SW 1271 (cell line): ENCODE data around the gene DNAH2.
"Not testable (repeated sequence)": the region's sequence is repeated elsewhere in the genome, so short reads cannot be mapped to it uniquely, and the experiment has no call there.

ENCODE experiments used
- DNase-seq, 2 experiments: peaks; one replicate each; lab custom pipeline; 2025; lab: John Stamatoyannopoulos, UW

DNAH2 gene

DNA sequence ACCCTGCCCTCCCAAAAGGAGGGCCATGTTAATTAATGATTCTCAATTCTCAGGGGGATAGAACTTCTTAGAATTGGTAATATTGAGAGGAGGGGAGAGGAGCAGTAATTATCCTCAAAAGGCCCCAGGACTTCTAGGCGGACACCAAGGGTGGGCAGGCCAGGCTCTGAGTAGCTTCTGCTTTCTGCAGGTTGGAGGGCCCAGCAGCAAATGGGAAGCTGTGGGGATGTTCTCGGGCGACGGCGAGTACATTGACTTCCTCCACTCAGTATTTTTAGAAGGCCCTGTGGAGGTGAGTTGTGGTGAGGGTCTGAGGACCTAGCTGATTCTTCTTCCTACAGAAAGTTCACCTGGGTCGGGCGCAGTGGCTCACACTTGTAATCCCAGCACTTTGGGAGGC is 57.5 kb downstream of the DNAH2 start:
- DNase-seq = no peak

DNA sequence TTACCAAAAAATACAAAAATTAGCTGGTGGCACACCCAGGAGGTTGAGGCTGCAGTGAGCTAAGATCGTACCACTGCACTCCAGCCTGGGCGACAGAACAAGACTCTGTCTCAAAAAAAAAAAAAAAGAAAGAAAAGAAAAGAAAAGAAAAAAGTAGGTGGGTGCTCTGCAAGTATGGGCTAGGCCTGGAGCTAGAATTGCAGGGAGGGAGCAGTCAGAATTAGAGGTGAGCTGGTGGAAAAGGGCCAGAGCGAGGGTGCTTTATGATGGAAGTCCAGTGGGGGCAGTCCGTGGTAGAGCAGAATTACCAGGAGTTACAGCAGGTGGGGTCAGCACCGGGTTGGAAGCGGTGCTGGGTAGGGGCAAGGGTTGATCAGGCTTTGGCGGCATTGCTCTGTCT is 59.5 kb downstream of the DNAH2 start:
- no peak for DNase-seq

DNA sequence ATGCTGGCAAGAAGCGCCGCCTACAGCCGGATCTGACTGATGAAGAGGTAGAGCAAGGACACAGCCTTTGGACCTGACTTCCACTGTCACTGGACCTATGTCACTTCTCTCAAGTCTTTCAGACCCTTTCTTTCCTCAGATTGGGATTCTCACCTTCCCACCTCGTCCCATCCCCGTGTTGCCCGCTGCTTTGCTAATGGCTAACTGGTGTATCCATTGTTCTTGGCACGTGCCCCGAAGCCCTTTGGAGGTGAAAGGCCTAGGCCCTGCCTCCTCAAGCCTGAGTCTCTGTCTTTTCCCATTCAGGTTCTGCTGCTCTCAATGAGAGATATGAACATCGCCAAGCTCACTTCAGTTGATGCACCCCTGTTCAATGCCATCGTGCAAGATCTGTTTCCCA is 63.2 kb downstream of the DNAH2 start:
- no peak for DNase-seq

DNA sequence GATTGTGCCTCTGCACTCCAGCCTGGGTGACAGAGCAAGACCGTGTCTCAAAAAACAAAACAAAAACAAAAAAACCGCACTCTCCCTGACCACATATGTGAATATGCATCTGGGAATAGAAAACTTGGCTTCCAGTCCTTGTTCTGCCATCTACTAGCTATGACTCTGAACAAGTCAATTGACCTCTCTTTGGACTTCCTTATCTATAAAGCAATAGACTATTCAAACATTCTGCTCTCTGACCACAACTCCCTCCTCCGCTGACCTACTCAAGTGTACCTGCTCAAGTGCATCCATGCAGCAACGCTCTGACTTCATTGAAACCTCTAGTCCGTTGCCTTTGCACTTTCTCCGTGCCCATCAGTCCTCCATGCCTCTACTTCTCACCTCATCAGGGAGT is 63.9 kb downstream of the DNAH2 start:
- DNase-seq = no peak

DNA sequence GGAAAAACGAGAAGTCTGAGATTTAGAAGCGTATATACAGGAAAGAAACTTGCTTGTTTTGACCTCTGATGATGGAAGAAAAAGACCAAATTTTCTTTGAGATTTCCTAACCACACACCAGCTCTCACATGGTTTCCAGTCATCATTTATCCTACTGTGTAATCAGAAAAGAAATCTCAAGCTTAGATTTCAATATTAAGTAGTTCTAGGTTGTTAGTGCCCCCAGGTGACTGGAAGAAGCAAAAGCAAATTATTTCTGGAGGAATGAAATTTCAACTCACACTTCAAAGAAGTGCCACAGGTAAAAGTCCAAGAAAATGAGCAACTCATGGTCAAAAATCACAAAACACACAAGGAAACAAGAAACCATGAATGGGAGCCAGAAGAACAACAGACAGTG is 64.7 kb downstream of the DNAH2 start:
- DNase-seq = no peak

DNA sequence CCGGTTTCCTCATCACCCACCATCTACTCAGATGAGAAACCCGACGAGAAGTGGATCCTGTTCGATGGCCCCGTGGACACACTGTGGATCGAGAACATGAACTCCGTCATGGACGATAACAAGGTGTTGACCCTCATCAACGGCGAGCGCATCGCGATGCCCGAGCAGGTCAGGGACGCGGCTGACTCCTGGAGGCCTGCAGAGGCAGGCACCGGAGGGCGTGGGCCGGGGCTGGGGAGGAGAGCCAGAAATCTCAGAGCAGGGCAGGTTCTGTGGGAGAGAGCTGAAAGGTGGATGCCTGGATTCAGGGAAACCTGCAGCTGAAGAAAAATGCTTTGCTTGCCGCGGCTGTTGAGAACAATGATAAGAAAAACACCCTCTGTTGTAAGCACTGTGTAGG is 69.3 kb downstream of the DNAH2 start:
- no peak for DNase-seq

DNA sequence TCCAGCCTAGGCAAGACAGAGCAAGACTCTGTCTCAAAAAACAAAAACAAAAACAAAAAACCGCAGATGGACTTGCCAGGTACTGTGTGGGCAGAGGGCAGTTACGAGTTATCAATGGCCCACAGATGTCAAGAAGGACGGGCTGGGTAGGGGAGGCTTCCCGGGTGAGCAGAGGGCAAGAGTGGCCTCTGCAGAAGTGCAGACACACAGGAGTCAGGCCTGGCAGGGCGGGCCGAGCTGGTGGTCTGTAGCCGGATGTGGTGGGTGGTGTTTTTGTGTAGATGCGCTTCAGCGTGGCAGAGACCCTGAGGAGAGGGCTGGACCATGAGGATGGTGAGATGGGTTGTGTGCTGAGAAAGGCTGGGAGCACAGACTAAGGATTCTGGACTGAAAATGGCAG is 71.6 kb downstream of the DNAH2 start:
- DNase-seq = no peak

DNA sequence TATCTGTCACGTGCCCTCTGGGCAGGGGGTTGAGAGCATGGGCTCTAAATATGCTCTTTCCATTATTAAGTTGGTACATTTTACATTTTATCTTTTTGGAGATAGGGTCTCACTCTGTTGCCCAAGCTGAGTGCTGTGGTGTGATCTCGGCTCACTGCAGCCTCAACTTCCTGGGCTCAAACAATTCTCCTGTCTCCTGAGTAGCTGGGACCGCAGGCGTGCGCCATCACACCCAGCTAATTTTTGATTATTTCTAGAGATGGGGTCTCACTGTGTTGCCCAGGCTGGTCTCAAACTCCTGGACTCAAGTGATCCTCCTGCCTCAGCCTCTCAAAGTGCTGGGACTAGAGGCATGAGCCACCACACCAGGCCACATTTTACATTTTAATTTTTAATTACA is 72.6 kb downstream of the DNAH2 start:
- no peak for DNase-seq

DNA sequence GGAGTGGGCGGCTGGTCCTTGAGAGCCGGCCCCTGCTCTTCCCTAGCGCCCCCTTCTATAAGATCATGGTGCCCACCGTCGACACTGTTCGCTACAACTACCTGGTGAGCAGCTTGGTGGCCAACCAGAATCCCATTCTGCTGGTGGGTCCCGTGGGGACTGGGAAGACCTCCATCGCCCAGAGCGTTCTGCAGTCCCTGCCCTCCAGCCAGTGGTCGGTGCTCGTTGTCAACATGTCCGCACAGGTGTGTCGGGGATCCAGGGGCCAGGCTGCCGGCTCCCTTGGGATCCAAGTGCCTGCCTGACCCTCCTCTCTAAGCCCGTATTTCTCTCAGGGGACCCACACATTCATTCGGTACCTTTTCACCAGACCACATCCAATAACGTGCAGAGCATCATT is 75.1 kb downstream of the DNAH2 start:
- DNase-seq = no peak

DNA sequence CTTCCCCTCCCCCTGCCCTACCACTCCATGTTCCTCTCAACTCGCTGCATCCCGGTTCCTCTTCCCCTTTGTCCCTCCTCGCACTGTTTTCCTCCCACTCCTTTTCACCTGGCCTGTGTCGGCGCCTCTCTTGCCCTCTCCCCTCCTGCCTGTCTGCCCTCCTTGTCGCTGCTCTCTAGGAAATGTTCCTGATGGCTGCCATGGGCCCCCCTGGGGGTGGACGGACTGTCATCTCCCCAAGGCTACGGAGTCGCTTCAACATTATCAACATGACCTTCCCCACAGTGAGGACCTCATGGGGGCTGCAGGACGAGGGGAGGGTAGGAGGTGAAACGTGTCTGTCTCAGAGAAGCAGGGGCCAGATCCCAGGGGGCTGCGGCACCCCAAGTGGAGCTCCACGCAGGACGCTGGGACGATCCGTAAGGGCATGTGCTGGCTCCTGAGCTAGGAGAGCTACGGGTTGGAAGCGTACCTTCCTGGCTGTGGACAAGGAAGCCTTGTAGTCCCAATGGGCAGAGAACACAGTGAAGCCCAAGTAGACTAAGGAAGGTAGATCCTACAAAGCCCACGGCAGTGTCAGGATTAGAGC is 76.6 kb downstream of the DNAH2 start:
- DNase-seq = no peak

DNA sequence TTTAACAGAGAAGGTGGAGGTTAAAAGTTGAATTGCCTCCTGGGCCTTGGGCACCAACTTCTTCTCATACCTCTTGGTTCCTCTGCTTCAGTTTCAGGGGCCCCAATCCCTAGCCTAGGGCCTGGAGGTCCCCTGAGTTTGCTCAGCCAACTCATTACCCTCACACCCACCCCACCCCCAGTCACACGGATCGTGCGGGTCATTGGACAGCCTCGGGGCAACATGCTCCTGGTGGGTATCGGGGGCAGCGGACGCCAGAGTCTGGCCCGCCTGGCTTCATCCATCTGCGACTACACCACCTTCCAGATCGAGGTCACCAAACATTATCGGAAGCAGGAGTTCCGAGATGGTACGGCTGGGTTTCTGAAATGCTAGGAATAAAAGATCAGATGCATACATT is 80.4 kb downstream of the DNAH2 start:
- no peak for DNase-seq

DNA sequence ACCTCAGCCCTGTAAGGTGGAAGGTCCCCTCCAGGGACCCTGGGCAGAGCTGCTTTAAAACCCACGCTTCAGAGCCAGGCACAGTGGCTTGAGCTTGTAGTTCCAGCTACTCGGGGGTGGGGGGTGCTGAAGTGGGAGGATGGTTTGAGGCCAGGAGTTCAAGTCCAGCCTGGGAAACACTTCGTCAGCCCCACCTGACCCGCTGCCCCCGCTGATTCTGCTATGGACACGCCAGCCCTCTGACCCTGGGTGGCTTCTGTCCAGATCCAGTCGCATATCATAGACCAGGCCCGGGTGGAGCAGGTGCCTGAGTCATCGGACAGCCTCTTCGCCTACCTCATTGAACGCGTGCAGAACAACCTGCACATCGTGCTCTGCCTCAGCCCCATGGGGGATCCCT is 81.3 kb downstream of the DNAH2 start:
- no peak for DNase-seq

DNA sequence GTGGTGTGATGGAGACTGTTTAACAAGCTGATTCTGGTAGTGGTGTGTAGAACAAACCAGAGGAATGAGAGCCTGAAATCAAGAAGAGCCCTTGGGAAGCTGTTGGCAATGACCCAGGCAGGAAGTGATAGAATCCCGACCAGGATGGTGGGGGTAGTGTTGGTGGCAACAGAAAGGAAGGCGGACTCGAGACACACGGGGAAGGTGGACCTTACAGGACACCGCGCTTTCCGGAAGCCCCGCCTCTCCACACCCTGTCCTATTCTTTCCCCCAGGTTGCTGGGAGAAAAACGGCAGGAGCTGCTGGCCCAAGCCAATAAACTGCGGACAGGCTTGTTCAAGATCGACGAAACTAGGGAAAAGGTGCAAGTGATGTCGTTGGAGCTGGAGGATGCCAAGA is 86.4 kb downstream of the DNAH2 start:
- DNase-seq = no peak

DNA sequence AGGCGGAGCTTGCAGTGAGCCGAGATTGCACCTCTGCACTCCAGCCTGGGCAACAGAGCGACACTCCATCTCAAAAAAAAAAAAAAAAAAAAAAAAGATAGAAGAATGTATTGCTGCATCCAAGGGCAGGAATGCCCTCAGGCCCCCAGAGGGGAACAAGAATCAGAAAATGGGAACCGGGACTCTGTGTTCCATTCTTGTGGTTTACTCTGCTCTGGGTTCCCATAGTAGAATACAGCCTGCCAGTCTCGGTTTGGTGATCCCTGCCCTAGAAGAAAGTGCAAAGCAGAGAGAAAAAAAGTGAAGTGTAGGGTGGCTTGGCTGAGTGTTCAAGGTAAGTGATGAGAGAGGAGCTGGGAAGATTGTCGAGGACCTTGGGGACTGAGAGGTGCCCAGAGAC is 89.0 kb downstream of the DNAH2 start:
- DNase-seq = no peak

DNA sequence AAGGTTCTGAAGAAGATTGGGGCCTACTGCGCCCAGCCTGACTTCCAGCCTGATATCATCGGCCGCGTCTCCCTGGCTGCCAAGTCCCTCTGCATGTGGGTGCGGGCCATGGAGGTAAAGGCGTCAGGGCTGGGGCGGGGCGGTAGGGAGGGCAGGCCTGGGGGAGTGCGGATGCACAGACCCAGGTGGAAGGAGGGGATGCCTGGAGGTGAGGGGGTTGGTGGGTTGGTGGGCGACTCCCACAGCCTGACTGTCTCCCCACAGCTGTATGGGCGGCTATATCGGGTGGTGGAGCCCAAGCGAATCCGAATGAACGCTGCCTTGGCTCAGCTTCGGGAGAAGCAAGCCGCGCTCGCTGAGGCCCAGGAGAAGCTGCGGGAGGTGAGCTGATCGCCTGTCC is 89.7 kb downstream of the DNAH2 start:
- no peak for DNase-seq

DNA sequence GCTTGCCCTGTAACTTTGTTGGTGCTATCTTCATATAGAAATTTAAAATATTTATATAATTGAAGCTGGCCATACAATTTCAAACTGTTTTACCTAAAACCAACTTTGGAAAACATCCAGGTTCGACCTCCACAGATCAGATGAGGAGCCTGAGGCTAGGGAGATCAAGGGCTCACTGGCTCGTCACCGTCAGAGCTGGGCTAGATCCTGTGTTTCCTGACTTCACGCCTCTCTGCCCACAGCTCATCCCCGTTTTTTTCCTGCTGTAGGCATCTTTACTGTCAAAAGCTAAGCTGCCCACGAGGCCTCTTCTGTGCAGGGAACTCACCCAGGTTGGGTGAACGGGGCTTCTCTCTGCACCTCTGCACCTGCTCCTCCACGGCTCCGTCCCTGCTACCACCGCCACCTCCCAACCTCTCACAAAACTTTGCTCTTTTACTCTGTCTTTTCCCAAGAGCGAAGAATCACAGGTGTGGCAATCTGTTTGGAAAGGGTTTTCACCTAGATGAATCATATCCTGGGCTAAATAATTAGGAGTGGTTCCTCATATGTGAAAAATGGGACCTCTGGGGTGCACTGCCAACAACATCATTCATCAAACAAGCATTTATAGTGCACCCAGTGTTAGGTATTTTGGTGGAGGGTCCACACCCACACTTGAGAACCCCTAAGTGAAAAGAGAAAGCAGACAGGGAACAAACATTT is 91.7 kb downstream of the DNAH2 start:
- no peak for DNase-seq

DNA sequence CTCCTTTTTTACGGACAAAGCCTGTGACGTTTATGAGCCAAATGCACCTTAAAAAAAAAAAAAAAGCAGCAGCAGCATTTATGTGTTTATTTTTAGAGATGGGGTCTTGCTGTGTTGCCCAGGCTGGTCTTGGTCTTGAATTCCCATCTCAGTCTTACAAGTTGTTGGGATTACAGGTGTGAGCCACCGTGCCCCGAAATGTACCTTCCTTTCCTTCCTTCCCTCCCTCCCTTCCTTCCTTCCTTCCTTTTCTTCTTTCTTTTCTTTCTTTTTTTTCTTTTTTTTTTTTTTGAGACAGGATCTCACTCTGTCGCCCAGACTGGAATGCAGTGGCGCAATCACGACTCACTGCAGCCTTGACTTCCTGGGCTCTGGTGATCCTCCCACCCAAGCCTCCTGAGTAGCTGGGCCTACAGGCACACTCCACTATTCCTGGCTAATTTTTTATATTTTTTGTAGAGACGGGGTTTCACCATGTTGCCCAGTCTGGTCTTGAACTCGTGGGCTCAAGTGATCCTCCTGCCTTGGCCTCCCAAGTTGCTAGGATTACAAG is 92.3 kb downstream of the DNAH2 start:
- not testable (repeated sequence) for DNase-seq

DNA sequence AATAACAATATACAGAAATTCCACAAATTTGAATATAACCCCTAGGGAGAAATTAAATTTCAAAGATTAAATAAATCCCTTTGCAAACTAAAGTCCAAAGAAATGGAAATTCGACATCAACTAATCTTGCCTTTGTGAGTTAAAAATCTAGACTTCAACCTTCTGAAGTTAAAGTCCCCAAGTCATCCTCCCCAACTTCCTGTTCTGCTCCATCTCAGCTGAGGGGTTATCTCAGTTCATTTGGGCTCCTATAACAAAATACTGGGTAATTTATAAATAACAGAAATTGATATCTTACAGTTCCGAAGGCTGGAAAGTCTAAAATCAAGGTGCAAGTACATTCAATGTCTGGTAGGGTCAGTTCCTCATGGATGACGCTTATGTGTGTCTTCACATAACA is 93.7 kb downstream of the DNAH2 start:
- DNase-seq = no peak

DNA sequence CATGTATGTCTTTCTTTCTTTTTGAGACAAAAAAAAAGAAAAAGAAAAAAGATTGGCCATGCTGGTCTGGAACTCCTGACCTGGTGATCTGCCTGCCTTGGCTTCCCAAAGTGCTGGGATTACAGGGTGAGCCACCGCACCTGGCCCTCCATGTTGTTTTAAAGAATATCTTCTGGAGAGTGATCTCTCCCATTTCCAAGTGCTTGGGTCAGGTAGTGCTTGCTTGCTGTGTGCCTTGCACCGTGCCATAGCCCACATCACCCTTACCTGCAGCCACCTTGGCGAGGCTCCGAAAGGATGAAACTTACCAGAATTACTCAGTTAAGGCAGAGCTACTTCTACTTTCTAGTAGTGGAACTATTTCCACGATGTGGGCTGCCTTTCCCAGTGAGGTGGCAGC is 97.4 kb downstream of the DNAH2 start:
- no peak for DNase-seq

DNA sequence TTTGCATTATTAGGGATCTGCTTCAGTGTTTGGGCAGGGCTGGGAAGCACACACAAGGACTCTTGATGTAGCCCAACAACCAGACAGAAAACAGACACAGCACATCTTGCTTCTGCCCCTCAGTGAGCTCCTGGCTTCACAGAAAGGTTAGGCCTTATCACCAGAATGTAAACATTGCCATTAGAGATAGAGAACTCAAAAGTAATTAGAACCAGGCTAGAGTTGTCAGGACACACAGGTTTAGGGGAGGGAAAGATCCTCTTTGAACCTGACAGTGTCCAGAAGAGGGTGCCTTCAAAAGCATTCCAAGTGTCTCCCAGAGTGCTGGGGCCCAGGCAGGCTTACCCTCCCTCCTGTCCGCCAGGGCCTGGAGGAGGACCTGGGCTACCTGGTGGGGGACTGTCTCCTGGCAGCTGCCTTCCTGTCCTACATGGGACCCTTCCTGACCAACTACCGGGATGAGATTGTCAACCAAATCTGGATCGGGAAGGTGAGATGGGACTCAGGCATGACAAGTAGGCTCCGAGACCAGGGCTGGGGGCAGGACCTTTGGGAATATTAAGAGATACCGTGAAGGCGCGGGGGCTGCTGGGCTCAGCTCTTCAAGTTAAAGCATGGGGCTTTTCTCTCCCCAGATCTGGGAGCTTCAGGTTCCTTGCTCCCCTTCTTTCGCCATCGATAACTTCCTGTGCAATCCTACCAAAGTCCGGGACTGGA is 99.5 kb downstream of the DNAH2 start:
- DNase-seq = no peak

DNA sequence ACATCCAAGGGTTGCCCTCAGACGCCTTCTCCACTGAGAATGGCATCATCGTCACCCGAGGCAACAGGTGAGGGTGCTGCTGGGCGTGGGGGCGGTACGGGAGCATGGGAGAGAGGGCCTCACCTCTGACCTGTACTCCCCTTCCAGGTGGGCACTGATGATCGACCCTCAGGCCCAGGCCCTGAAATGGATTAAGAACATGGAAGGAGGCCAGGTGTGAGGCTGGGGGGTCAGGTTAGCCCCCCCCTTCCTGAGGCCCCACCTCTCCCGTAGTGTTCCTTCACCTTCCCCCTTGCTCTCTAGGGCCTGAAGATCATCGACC is 100.1 kb downstream of the DNAH2 start:
- DNase-seq = no peak

DNA sequence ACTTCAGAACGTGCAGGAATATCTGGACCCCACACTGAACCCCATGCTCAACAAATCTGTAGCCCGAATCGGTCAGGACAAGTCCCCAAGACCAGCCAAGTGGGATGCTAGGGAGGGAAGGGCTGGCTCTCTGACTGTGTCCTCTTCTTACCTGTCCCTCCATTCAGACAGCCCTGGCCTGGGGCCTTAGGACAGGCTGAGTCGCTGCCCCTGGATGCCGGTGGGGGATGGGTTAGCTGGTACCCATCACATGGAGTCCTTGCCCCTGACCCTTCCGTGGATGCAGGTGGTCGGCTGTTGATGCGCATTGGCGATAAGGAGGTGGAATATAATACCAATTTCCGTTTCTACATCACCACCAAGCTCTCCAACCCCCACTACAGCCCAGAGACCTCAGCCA is 100.5 kb downstream of the DNAH2 start:
- DNase-seq = no peak
